ENCODE measurements around the gene ZBTB20. TPM values are rescaled to one million over a fixed set of nuclear protein-coding genes. Genes with fewer than 3 reads are reported as not detected.

ZBTB20 gene
- total RNA-seq, 1 donor from 2014 or later, result 66.4 TPM

GRCh38 chr3:114562557-114562956 lies 584.5 kb downstream of the ZBTB20 start:
- Histone ChIP-seq H3K9me3 (no peaks in the 10 kb centered on the region), H3K4me3 (no peak overlapping the region), H3K4me1 (no peaks in the 10 kb centered on the region), H3K27ac (no peak overlapping the region), H3K36me3 (no peaks in the 10 kb centered on the region), H3K27me3 (ENCODE audit: low read depth) (no peaks in the 10 kb centered on the region)
- no peak for TF ChIP-seq CTCF (IDR thresholded peaks at IDR 0.05)
- ATAC-seq (no peak), DNase-seq (no peak)
- intact Hi-C loops (cut with DNase I), result no loop called here

GRCh38 chr3:114558271-114558670 lies 588.8 kb downstream of the ZBTB20 start:
- no peak for TF ChIP-seq CTCF (IDR thresholded peaks at IDR 0.05)
- H3K4me3 ChIP-seq, result no peak overlapping the region
- no peaks in the 10 kb centered on the region for H3K36me3 ChIP-seq
- intact Hi-C loops (cut with DNase I), result no loop called here
- H3K9me3 ChIP-seq, result no peaks in the 10 kb centered on the region
- H3K27me3 ChIP-seq (ENCODE audit: low read depth), result no peaks in the 10 kb centered on the region
- H3K4me1 ChIP-seq, result no peaks in the 10 kb centered on the region
- no peak for ATAC-seq
- no peak overlapping the region for H3K27ac ChIP-seq
- no peak for DNase-seq

GRCh38 chr3:114557791-114558190 lies 589.3 kb downstream of the ZBTB20 start:
- Histone ChIP-seq H3K4me3 (no peak overlapping the region), H3K36me3 (no peaks in the 10 kb centered on the region), H3K27me3 (ENCODE audit: low read depth) (no peaks in the 10 kb centered on the region), H3K9me3 (no peaks in the 10 kb centered on the region), H3K4me1 (no peaks in the 10 kb centered on the region), H3K27ac (no peak overlapping the region)
- DNase-seq (no peak), ATAC-seq (no peak)
- no peak for TF ChIP-seq CTCF (IDR thresholded peaks at IDR 0.05)
- intact Hi-C loops (cut with DNase I), result no loop called here

- Histone ChIP-seq H3K27ac (no peak overlapping the region), H3K36me3 (no peaks in the 10 kb centered on the region), H3K27me3 (ENCODE audit: low read depth) (no peaks in the 10 kb centered on the region), H3K4me3 (no peak overlapping the region), H3K9me3 (no peaks in the 10 kb centered on the region), H3K4me1 (no peaks in the 10 kb centered on the region)
- no peak for DNase-seq
- intact Hi-C loops (cut with DNase I), result no loop called here
- ATAC-seq, result no peak
- no peak for TF ChIP-seq CTCF (IDR thresholded peaks at IDR 0.05)
Measured at GRCh38 chr3:114556657-114557213, 590.4 kb downstream of the ZBTB20 start.

- no peaks in the 10 kb centered on the region for H3K27me3 ChIP-seq (ENCODE audit: low read depth)
- no peak for TF ChIP-seq CTCF (IDR thresholded peaks at IDR 0.05)
- H3K9me3 ChIP-seq, result no peaks in the 10 kb centered on the region
- H3K4me3 ChIP-seq, result no peak overlapping the region
- DNase-seq, result no peak
- no peaks in the 10 kb centered on the region for H3K36me3 ChIP-seq
- no peak overlapping the region for H3K27ac ChIP-seq
- H3K4me1 ChIP-seq, result no peaks in the 10 kb centered on the region
- intact Hi-C loops (cut with DNase I), result no loop called here
- no peak for ATAC-seq
Measured at GRCh38 chr3:114554731-114555130, 592.4 kb downstream of the ZBTB20 start.
